ENCODE data around the gene GAB2.

The GAB2 gene

GRCh38 chr11:78428266-78428636, 10.6 kb upstream of the GAB2 start:
- FAIRE-seq (no peak), DNase-seq (ENCODE audit: insufficient read length, low spot score) (no peak)

GRCh38 chr11:78427615-78428265, 10.1 kb upstream of the GAB2 start:
- FAIRE-seq (no peak), DNase-seq (ENCODE audit: insufficient read length, low spot score) (no peak)

GRCh38 chr11:78426845-78427244, 9.2 kb upstream of the GAB2 start:
- no peak for FAIRE-seq
- DNase-seq (ENCODE audit: insufficient read length, low spot score) = no peak

- DNase-seq (ENCODE audit: insufficient read length, low spot score) = no peak
- no peak for FAIRE-seq
Measured at GRCh38 chr11:78425399-78426070, 7.9 kb upstream of the GAB2 start.

GRCh38 chr11:78424334-78425270, 7.0 kb upstream of the GAB2 start:
- FAIRE-seq (no peak), DNase-seq (ENCODE audit: insufficient read length, low spot score) (no peak)

- FAIRE-seq (peak; percentile 36), DNase-seq (ENCODE audit: insufficient read length, low spot score) (no peak)
Measured at GRCh38 chr11:78423241-78423640, 5.6 kb upstream of the GAB2 start.

- DNase-seq (ENCODE audit: insufficient read length, low spot score) (peak; percentile 46), FAIRE-seq (peak; percentile 59)
Measured at GRCh38 chr11:78420796-78421209, 3.2 kb upstream of the GAB2 start.

GRCh38 chr11:78420255-78420764, 2.7 kb upstream of the GAB2 start:
- peak; percentile 68 for DNase-seq (ENCODE audit: insufficient read length, low spot score)
- no peak for FAIRE-seq

GRCh38 chr11:78419327-78419726, 1.7 kb upstream of the GAB2 start:
- DNase-seq (ENCODE audit: insufficient read length, low spot score) (peak; percentile 21), FAIRE-seq (no peak)

- FAIRE-seq (no peak), DNase-seq (ENCODE audit: insufficient read length, low spot score) (no peak)
Measured at GRCh38 chr11:78418584-78419211, 1.1 kb upstream of the GAB2 start.

- DNase-seq (ENCODE audit: insufficient read length, low spot score) = peak; percentile 85
- peak; percentile 52 for FAIRE-seq
Measured at GRCh38 chr11:78417888-78418583, 416 bp upstream of the GAB2 start.

- peak; percentile 73 for DNase-seq (ENCODE audit: insufficient read length, low spot score)
- no peak for FAIRE-seq
Measured at GRCh38 chr11:78416285-78417174, 1.1 kb downstream of the GAB2 start.

- DNase-seq (ENCODE audit: insufficient read length, low spot score) (no peak), FAIRE-seq (no peak)
Measured at GRCh38 chr11:78415338-78415737, 2.3 kb downstream of the GAB2 start.

GRCh38 chr11:78414321-78415051, 3.1 kb downstream of the GAB2 start:
- FAIRE-seq (no peak), DNase-seq (ENCODE audit: insufficient read length, low spot score) (peak; percentile 48)

- DNase-seq (ENCODE audit: insufficient read length, low spot score) (no peak), FAIRE-seq (no peak)
Measured at GRCh38 chr11:78408619-78409018, 9.0 kb downstream of the GAB2 start.

GRCh38 chr11:78406568-78407196, 10.9 kb downstream of the GAB2 start:
- DNase-seq (ENCODE audit: insufficient read length, low spot score) (no peak), FAIRE-seq (no peak)

GRCh38 chr11:78405805-78406204, 11.8 kb downstream of the GAB2 start:
- FAIRE-seq (no peak), DNase-seq (ENCODE audit: insufficient read length, low spot score) (no peak)

GRCh38 chr11:78403781-78404180, 13.8 kb downstream of the GAB2 start:
- DNase-seq (ENCODE audit: insufficient read length, low spot score) (no peak), FAIRE-seq (no peak)

Data from HTR-8/SVneo (cell line).